GM23248 (cell line): ENCODE results near the gene PRLHR.

Experiments
- EZH2 ChIP-seq: fragments of 200-600 bp; sonication (generic); IDR thresholded peaks from 2 replicates; pipeline ENCODE4 v1.6.1; 2018; ENCODE audit warnings: antibody characterized with exemption, mild to moderate bottlenecking; ENCODE audit not compliant: insufficient read depth, poor library complexity, severe bottlenecking
- EZH2phosphoT487 ChIP-seq: fragments of 200-600 bp; sonication (generic); IDR thresholded peaks from 2 replicates; pipeline ENCODE4 v1.6.1; 2018; ENCODE audit warnings: antibody characterized with exemption, moderate library complexity, mild to moderate bottlenecking, low read depth; ENCODE audit not compliant: insufficient read depth

GRCh38 chr10:118573512-118573911 is 21.9 kb downstream of the PRLHR start:
- TF ChIP-seq EZH2phosphoT487: no peak
- no peak for TF ChIP-seq EZH2
